Hepatocyte (in vitro differentiated cells): ENCODE results near the gene PTPN20.

Source experiments
- EZH2 ChIP-seq: fragments of 200-600 bp; sonication (generic); IDR thresholded peaks from 2 replicates; pipeline ENCODE4 v1.6.1; 2016; ENCODE audit warnings: antibody characterized with exemption, mild to moderate bottlenecking, borderline replicate concordance
- TF ChIP-seq, protein P1 (sequence below): fragments of 200-600 bp; sonication (generic); IDR thresholded peaks from 2 replicates; pipeline ENCODE4 v1.5.1; 2016; ENCODE audit warnings: antibody characterized with exemption, mild to moderate bottlenecking; ENCODE audit not compliant: poor library complexity

DNA sequence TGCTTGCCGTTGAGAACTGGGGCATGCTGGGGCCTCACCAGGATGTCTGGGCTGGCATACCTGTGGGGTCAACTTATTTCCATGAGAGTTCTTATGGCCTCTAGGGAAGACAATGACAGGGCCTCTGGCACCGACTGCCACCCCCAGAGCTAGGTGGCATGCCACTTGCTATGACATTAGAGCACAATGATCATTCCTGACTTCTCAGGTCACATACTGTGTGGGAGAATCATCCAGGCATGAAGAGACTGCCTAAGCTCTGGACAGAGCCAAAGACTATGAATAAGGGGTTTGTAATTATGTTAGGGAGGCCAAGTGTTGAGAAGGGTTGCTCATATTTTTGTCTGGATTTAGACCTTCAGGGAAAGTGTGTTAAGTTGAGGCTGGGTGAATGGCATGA, 97.5 kb downstream of the PTPN20 start:
- TF ChIP-seq, protein P1, sequence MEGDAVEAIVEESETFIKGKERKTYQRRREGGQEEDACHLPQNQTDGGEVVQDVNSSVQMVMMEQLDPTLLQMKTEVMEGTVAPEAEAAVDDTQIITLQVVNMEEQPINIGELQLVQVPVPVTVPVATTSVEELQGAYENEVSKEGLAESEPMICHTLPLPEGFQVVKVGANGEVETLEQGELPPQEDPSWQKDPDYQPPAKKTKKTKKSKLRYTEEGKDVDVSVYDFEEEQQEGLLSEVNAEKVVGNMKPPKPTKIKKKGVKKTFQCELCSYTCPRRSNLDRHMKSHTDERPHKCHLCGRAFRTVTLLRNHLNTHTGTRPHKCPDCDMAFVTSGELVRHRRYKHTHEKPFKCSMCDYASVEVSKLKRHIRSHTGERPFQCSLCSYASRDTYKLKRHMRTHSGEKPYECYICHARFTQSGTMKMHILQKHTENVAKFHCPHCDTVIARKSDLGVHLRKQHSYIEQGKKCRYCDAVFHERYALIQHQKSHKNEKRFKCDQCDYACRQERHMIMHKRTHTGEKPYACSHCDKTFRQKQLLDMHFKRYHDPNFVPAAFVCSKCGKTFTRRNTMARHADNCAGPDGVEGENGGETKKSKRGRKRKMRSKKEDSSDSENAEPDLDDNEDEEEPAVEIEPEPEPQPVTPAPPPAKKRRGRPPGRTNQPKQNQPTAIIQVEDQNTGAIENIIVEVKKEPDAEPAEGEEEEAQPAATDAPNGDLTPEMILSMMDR, result no peak
- TF ChIP-seq EZH2, result no peak
